Ovary (tissue), 3 donors: Measurements from ENCODE around the gene OR8G1.

Experiments
- CTCF ChIP-seq, 3 donors: fragments of 450-650 bp in 2 of 3; fragments of 200-600 bp in 1 of 3; IDR thresholded peaks; one replicate each; pipeline versions ENCODE4 v1.5.1 to v1.8.0; 2016 to 2022; ENCODE audit warnings: antibody characterized with exemption in 3 of 3, mild to moderate bottlenecking in 1 of 3
- EP300 ChIP-seq: sonication (generic); formaldehyde crosslinking; IDR thresholded peaks from one replicate; pipeline ENCODE4 v1.6.1; 2017; ENCODE audit warnings: antibody characterized with exemption
- POLR2A ChIP-seq: fragments of 450-650 bp; IDR thresholded peaks from one replicate; pipeline ENCODE4 v1.6.1; 2017; ENCODE audit warnings: antibody characterized with exemption, mild to moderate bottlenecking, moderate library complexity
- donor health status: DM: no; HTN: no; CAD: no.

GRCh38 chr11:124211321-124211720, 29.6 kb upstream of the OR8G1 start:
- TF ChIP-seq CTCF (IDR thresholded peaks at IDR 0.05), result no peak
- TF ChIP-seq EP300, result no peak
- no peak for TF ChIP-seq POLR2A
